Measurements from ENCODE around the gene DGKE. TPM values are rescaled to one million over a fixed set of nuclear protein-coding genes. Genes with fewer than 3 reads are reported as not detected.

DGKE gene
- total and polyA plus RNA-seq, 3 experiments from 2014 or later = 4.9 to 30.5 (median 26.7) TPM

DNA sequence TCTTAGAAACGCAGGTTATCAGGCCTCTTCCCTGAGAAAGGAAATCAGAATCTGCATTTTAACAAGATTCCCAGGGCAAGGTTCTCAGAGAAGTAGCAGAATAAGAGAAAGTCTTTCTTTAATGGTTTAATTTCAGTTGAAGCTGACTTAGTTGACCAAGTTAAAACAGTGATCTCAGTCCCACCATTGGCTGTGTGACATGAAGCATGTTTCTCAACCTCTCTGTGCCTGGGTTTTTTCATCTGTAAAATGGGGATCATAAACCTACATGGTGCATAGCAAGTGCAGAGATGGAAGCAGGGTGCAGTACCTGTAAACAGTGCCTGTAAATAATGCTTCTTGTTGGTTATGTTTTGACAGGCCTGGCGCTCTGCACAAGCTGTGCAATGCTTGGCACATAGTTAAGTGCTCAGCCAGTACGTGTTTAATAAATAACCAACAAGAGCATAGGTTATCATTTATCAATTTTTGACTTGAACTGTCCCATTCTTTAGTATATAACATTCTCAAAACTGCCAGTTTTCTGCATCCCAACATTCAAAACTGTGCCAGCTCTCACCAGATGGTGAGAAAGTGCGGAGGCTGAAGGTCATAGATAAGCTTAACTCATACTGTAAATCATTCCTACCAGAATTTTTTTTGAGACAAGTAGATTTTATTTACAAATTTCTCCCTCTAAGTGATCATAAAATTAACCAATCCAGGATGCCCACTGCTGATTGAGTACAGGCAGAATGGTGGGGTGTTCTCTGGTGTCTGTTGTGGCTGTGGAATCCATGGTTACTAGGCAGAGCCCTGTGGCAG lies 7.1 kb upstream of the DGKE start:
- peak overlapping the region in 1 of 8 donors; percentile 50 for H3K27ac Mint-ChIP-seq
- Histone ChIP-seq H3K27ac (ENCODE audit: low read depth, low read length) (no peak overlapping the region), H3K27me3 (ENCODE audit: insufficient read depth, low read length, poor library complexity, severe bottlenecking) (no peaks in the 10 kb centered on the region), H3K4me1 (ENCODE audit: insufficient read depth, low read length) (peaks cover 7% of the 10 kb centered on the region), H3K4me3 (ENCODE audit: low read length) (no peak overlapping the region), H3K9me3 (ENCODE audit: low read length) (no peaks in the 10 kb centered on the region), H3K36me3 (ENCODE audit: insufficient read depth, low read length) (no peaks in the 10 kb centered on the region)
- CTCF ChIA-PET = no interaction called here
- POLR2A ChIA-PET = no interaction called here
- no peak for DNase-seq
- no peaks in the 10 kb centered on the region for H3K27me3 Mint-ChIP-seq
- peaks cover 3 to 30% (median 4%) of the 10 kb centered on the region in 3 donors for H3K36me3 Mint-ChIP-seq
- H3K9me3 Mint-ChIP-seq = no peaks in the 10 kb centered on the region
- H3K4me1 Mint-ChIP-seq = peaks cover 11 to 22% (median 18%) of the 10 kb centered on the region in 3 donors
- H3K4me3 Mint-ChIP-seq = no peak overlapping the region

DNA sequence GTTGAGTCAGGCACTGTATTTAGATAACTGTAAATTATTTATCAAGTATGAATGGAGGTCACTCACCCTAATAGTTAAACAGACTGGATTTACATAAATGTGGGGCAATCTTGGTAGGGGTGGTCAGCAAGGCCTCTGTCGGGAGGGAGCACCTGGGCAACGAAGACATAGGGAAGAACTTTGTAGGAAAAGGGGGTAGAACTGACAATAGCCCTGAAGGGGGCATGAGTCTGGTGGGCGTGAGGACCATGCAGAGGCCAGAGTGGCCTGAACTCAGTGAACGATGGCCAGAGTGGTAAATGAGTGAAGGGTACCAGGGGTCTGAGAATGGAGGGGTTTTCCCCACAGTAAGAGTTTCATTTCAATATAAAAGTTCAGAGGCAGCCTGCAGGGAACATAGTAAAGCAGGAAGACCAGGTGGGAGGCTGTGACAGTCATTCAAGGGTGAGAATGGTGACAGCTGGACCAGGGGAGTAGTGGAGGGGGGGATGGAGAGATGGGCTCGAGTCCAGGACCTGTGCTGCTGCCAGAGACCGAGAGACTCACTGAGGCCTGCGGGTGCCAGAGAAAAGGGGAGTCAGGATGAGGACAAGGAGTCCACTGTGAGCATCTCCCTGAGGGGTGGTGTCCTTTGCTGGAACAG lies 3.1 kb upstream of the DGKE start:
- no peaks in the 10 kb centered on the region for H3K27me3 ChIP-seq (ENCODE audit: insufficient read depth, low read length, poor library complexity, severe bottlenecking)
- H3K9me3 ChIP-seq (ENCODE audit: low read length) = no peaks in the 10 kb centered on the region
- no peak overlapping the region for H3K27ac ChIP-seq (ENCODE audit: low read depth, low read length)
- H3K4me1 Mint-ChIP-seq = peaks cover 29 to 46% (median 41%) of the 10 kb centered on the region in 3 donors
- peak overlapping the region; percentile 19 to 94 (median 64) for H3K27ac Mint-ChIP-seq
- H3K4me1 ChIP-seq (ENCODE audit: insufficient read depth, low read length) = peaks cover 29% of the 10 kb centered on the region
- no peaks in the 10 kb centered on the region for H3K27me3 Mint-ChIP-seq
- no peak overlapping the region for H3K4me3 ChIP-seq (ENCODE audit: low read length)
- ChIA-PET CTCF (interaction anchor here (7.7 kb wide), 1 partner anchor 11 kb away, joined by 42 read pairs; no protein-coding TSS in a partner anchor), POLR2A (no interaction called here)
- no peaks in the 10 kb centered on the region for H3K36me3 ChIP-seq (ENCODE audit: insufficient read depth, low read length)
- peaks cover 0 to 39% (median 2%) of the 10 kb centered on the region in 3 donors for H3K36me3 Mint-ChIP-seq
- DNase-seq = no peak
- peak overlapping the region in 5 of 7 donors; percentile 5 to 95 (median 20) for H3K4me3 Mint-ChIP-seq
- H3K9me3 Mint-ChIP-seq = no peaks in the 10 kb centered on the region

DNA sequence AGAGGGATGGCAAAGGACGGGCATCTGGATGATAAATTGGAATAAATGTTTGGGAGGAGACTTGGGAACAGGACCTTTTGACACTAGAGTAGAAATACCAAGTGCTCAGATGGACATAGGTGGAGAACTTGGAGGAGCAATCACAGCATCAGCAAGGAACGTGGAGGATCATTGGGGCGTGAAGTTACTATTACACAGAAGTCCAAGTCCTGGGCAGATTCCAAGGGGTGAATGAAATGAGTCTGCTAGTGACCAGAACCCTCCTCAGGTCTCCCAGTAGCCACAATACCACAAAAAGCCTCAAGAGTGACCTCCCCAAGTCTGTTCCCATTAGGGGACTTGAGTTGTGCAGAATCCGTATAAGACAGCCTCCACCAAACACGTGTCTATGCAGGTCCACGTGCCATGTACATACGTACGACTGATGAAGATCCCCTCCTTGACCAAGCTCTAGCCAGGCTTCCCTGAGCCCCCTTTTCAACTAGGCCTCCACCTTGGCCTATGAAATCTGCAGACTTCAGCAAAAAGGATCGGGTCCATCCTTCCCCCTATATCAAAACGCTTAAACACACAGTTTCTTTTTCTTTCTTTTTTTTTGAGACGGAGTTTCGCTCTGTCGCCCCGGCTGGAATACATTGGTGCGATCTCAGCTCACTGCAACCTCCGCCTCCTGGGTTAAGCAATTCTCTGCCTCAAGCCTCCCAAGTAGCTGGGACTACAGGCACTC lies 2.4 kb upstream of the DGKE start:
- no peaks in the 10 kb centered on the region for H3K36me3 ChIP-seq (ENCODE audit: insufficient read depth, low read length)
- POLR2A ChIA-PET = no interaction called here
- H3K27me3 Mint-ChIP-seq = no peaks in the 10 kb centered on the region
- H3K4me1 ChIP-seq (ENCODE audit: insufficient read depth, low read length) = peaks cover 36% of the 10 kb centered on the region
- H3K4me3 Mint-ChIP-seq = peak overlapping the region in 6 of 7 donors; percentile 17 to 95 (median 60)
- no peaks in the 10 kb centered on the region for H3K9me3 ChIP-seq (ENCODE audit: low read length)
- H3K4me3 ChIP-seq (ENCODE audit: low read length) = no peak overlapping the region
- DNase-seq = no peak
- peaks cover 31 to 51% (median 48%) of the 10 kb centered on the region in 3 donors for H3K4me1 Mint-ChIP-seq
- H3K27ac Mint-ChIP-seq = peak overlapping the region in 6 of 8 donors; percentile 26 to 98 (median 88)
- H3K27ac ChIP-seq (ENCODE audit: low read depth, low read length) = no peak overlapping the region
- no peaks in the 10 kb centered on the region for H3K9me3 Mint-ChIP-seq
- no peaks in the 10 kb centered on the region for H3K27me3 ChIP-seq (ENCODE audit: insufficient read depth, low read length, poor library complexity, severe bottlenecking)
- H3K36me3 Mint-ChIP-seq = peaks cover 0 to 41% (median 2%) of the 10 kb centered on the region in 3 donors
- CTCF ChIA-PET = interaction anchor here (0.8 to 7.7 kb wide), 3 partner anchors 12 to 109 kb away, joined by 3 to 42 read pairs (median 4); no protein-coding TSS in a partner anchor

DNA sequence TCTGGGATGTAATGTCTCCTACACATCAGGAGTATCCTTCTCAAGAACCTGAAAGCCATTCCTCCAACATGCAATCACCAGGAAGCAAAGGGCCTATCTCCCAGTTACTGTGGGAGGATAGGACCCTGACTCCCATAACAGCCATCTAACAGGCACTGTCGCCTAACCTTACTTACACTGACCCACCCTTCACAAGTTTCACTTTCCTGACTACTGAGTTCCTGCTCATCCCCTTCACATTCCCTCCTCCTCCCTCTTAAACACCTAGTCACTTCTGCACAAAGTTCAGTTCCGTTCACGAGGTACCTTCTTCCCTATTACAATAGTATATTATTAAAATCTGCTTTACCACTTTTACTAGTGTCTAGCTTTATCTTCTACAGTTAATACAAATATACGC lies 1.5 kb upstream of the DGKE start:
- peak overlapping the region; percentile 79 to 95 (median 88) for H3K4me3 Mint-ChIP-seq
- H3K4me1 ChIP-seq (ENCODE audit: insufficient read depth, low read length) = peaks cover 44% of the 10 kb centered on the region
- CTCF ChIA-PET = interaction anchor here (0.8 to 7.7 kb wide), 5 partner anchors 13 to 131 kb away, joined by 3 to 42 read pairs (median 4); no protein-coding TSS in a partner anchor
- H3K4me3 ChIP-seq (ENCODE audit: low read length) = peak overlapping the region; percentile 84
- H3K27me3 ChIP-seq (ENCODE audit: insufficient read depth, low read length, poor library complexity, severe bottlenecking) = no peaks in the 10 kb centered on the region
- no peaks in the 10 kb centered on the region for H3K9me3 ChIP-seq (ENCODE audit: low read length)
- H3K27ac ChIP-seq (ENCODE audit: low read depth, low read length) = peak overlapping the region; percentile 80
- peaks cover 39 to 61% (median 57%) of the 10 kb centered on the region in 3 donors for H3K4me1 Mint-ChIP-seq
- POLR2A ChIA-PET = interaction anchor here (2.9 to 3.9 kb wide), 2 partner anchors 13 to 81 kb away, joined by 10 to 27 read pairs; partner anchors contain the start of gene TRIM25
- H3K27me3 Mint-ChIP-seq = no peaks in the 10 kb centered on the region
- no peak for DNase-seq
- H3K36me3 Mint-ChIP-seq = peaks cover 0 to 44% (median 6%) of the 10 kb centered on the region in 3 donors
- H3K27ac Mint-ChIP-seq = peak overlapping the region; percentile 35 to 98 (median 88)
- H3K36me3 ChIP-seq (ENCODE audit: insufficient read depth, low read length) = peaks cover 4% of the 10 kb centered on the region
- no peaks in the 10 kb centered on the region for H3K9me3 Mint-ChIP-seq

DNA sequence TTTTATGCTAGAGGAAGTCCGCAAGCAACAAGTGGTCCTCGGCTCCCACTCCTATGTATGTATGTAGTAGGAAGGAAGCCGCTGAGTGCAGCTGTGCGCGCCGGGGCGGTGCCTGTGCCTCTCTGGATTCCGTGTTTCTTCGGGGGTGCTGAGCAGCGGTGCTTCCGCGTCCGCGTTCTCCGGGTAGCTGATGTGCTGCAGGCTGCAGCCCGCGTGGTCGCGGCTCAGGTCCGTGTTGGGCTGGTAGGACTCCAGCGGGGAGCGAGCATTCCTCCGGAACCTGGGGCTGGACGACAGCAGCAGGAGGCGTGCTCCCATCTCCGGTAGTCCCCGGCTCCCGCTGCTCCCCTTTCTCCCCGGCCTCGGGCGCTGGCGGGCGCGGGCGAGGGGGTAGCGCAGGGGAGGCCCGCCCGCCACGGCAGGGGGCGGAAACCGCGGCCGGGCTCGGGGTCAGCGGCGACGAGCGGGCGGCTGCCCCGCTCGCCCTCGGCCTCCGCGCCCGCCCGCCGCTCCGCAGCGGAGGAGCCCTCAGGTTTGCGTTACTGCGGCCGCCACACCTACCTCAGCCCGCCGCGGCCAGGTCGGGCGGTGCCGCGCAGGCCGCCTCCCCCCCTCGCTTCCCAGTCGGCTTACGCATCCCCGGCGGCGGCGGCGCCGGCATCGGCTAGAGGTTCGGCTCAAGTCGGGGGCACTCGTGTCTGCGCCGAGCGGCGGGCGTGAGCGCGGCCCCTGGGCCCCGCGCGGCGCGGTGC lies 718 bp upstream of the DGKE start:
- DNase-seq = peak; percentile 59 to 81 (median 64)
- peaks cover 49% of the 10 kb centered on the region for H3K4me1 ChIP-seq (ENCODE audit: insufficient read depth, low read length)
- H3K4me3 ChIP-seq (ENCODE audit: low read length) = peak overlapping the region; percentile 84
- peaks cover 4% of the 10 kb centered on the region for H3K36me3 ChIP-seq (ENCODE audit: insufficient read depth, low read length)
- H3K27ac ChIP-seq (ENCODE audit: low read depth, low read length) = peak overlapping the region; percentile 80
- H3K9me3 ChIP-seq (ENCODE audit: low read length) = no peaks in the 10 kb centered on the region
- Mint-ChIP-seq H3K9me3 (no peaks in the 10 kb centered on the region), H3K27me3 (no peaks in the 10 kb centered on the region), H3K4me1 (peaks cover 45 to 68% (median 65%) of the 10 kb centered on the region in 3 donors), H3K4me3 (peak overlapping the region; percentile 81 to 100 (median 95)), H3K27ac (peak overlapping the region; percentile 66 to 98 (median 90)), H3K36me3 (peaks cover 0 to 50% (median 7%) of the 10 kb centered on the region in 3 donors)
- POLR2A ChIA-PET = interaction anchor here (1.0 to 3.9 kb wide), 5 partner anchors 11 to 1685 kb away, joined by 3 to 27 read pairs (median 7); partner anchors contain the start of genes AKAP1 and TRIM25
- CTCF ChIA-PET = interaction anchor here (1.2 to 7.7 kb wide), 4 partner anchors 14 to 130 kb away, joined by 3 to 42 read pairs (median 4); no protein-coding TSS in a partner anchor
- H3K27me3 ChIP-seq (ENCODE audit: insufficient read depth, low read length, poor library complexity, severe bottlenecking) = no peaks in the 10 kb centered on the region

DNA sequence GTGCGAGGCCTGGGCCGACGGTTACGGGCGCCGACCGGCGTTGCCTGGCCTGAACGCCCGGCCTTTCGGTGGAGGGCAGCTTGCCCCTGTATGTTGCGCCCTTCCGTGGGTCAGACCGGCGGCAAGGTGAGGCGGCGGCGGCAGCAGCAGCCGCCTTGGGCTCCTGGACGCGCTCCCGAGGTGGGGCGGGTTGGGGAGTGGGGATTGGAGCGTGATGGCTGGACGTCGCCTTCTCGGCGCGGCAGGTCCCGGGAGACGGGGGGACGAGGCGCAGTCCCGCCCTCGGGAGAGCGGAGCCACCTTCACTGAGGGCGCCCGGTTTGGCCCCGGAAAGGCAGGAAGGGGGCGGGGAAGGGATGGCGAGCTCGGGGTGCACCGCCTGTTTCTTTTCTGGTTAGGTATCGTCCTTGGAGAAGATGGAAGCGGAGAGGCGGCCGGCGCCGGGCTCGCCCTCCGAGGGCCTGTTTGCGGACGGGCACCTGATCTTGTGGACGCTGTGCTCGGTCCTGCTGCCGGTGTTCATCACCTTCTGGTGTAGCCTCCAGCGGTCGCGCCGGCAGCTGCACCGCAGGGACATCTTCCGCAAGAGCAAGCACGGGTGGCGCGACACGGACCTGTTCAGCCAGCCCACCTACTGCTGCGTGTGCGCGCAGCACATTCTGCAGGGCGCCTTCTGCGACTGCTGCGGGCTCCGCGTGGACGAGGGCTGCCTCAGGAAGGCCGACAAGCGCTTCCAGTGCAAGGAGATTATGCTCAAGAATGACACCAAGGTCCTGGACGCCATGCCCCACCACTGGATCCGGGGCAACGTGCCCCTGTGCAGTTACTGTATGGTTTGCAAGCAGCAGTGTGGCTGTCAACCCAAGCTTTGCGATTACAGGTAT lies 671 bp downstream of the DGKE start:
- H3K27ac Mint-ChIP-seq = peak overlapping the region; percentile 81 to 98 (median 92)
- H3K36me3 ChIP-seq (ENCODE audit: insufficient read depth, low read length) = peaks cover 4% of the 10 kb centered on the region
- no peaks in the 10 kb centered on the region for H3K9me3 Mint-ChIP-seq
- H3K27me3 ChIP-seq (ENCODE audit: insufficient read depth, low read length, poor library complexity, severe bottlenecking) = no peaks in the 10 kb centered on the region
- ChIA-PET POLR2A (interaction anchor here (0.5 to 3.9 kb wide), 10 partner anchors 8 to 1684 kb away, joined by 3 to 27 read pairs (median 5); partner anchors contain the start of genes AKAP1 and TRIM25), CTCF (interaction anchor here (1.0 to 7.7 kb wide), 6 partner anchors 15 to 126 kb away, joined by 3 to 42 read pairs (median 5); partner anchors contain the start of genes COIL and TRIM25)
- DNase-seq = peak; percentile 61 to 81 (median 68)
- H3K4me3 Mint-ChIP-seq = peak overlapping the region; percentile 93 to 100 (median 96)
- H3K4me3 ChIP-seq (ENCODE audit: low read length) = peak overlapping the region; percentile 80
- H3K36me3 Mint-ChIP-seq = peaks cover 0 to 47% (median 8%) of the 10 kb centered on the region in 3 donors
- H3K4me1 ChIP-seq (ENCODE audit: insufficient read depth, low read length) = peaks cover 53% of the 10 kb centered on the region
- H3K4me1 Mint-ChIP-seq = peaks cover 54 to 73% (median 72%) of the 10 kb centered on the region in 3 donors
- no peaks in the 10 kb centered on the region for H3K9me3 ChIP-seq (ENCODE audit: low read length)
- peak overlapping the region; percentile 80 for H3K27ac ChIP-seq (ENCODE audit: low read depth, low read length)
- H3K27me3 Mint-ChIP-seq = no peaks in the 10 kb centered on the region

Data from CD8-positive, alpha-beta memory T cell (primary cell).